GM10266 (cell line): Measurements from ENCODE around the gene TRIP12.

Source experiments
- DNase-seq: peaks from one replicate; pipeline ENCODE4 v3.0.0; 2012; ENCODE audit errors: extremely low spot score
- CTCF ChIP-seq: IDR thresholded peaks from 2 replicates; pipeline ENCODE4 v1.5.1; 2012; ENCODE audit warnings: mild to moderate bottlenecking, low read depth; ENCODE audit not compliant: control insufficient read depth, insufficient read depth; ENCODE audit errors: missing control alignments

Gene TRIP12

GRCh38 chr2:229825476-229825875 is 96.3 kb downstream of the TRIP12 start:
- DNase-seq, result no peak
- TF ChIP-seq CTCF, result no peak

- DNase-seq, result no peak
- no peak for TF ChIP-seq CTCF
Measured at GRCh38 chr2:229821316-229821715, 100.5 kb downstream of the TRIP12 start.

- no peak for TF ChIP-seq CTCF
Measured at GRCh38 chr2:229818230-229818629, 103.6 kb downstream of the TRIP12 start.

GRCh38 chr2:229815858-229816257 is 106.0 kb downstream of the TRIP12 start:
- no peak for DNase-seq
- no peak for TF ChIP-seq CTCF

More at GRCh38 chr2:229818230-229818629, 103.6 kb downstream of the TRIP12 start:
- DNase-seq, result no peak

- DNase-seq, result no peak
Measured at GRCh38 chr2:229815342-229815741, 106.5 kb downstream of the TRIP12 start.

GRCh38 chr2:229810786-229811185 is 111.0 kb downstream of the TRIP12 start:
- TF ChIP-seq CTCF, result no peak
- no peak for DNase-seq

More at GRCh38 chr2:229815342-229815741, 106.5 kb downstream of the TRIP12 start:
- no peak for TF ChIP-seq CTCF

- TF ChIP-seq CTCF, result no peak
- no peak for DNase-seq
Measured at GRCh38 chr2:229805559-229805958, 116.2 kb downstream of the TRIP12 start.
